HepG2 (cell line): ENCODE measurements around the gene CNOT1. TPM values are rescaled to one million over a fixed set of nuclear protein-coding genes. Genes with fewer than 3 reads are reported as not detected.
"Not testable (repeated sequence)": the region's sequence is repeated elsewhere in the genome, so short reads cannot be mapped to it uniquely, and the experiment has no call there.

Source experiments
- ATAC-seq: fragments of 200-7000 bp; cut with Tn5 transposase; 3 replicates; pipeline ENCODE4 v1.9.1; 2020; ENCODE audit warnings: mild to moderate bottlenecking, moderate library complexity
- BruUV-seq: library from RNA; stranded (reverse); fragments of 400-500 nt; replicated peaks from 2 replicates; lab custom pipeline; 2021; lab: Mats Ljungman, UMichigan
- CTCF ChIA-PET: fragments of 300-600 bp; formaldehyde crosslinking; extraction: SDS; loops from one replicate; lab custom pipeline; 2021; ENCODE audit warnings: low total read pairs, inconsistent platforms, low intra/inter-chr PET ratio; lab: Yijun Ruan, JAX
- POLR2A ChIA-PET: fragments of 350-600 bp; sonication (Branson Sonifier 250); formaldehyde crosslinking; loops from one replicate; lab custom pipeline; 2020; ENCODE audit warnings: antibody characterized with exemption, inconsistent platforms; lab: Yijun Ruan, JAX
- DNase-seq: peaks from one replicate; pipeline ENCODE4 v3.0.0-alpha.2; 2015; ENCODE audit warnings: low spot score
- FAIRE-seq: peaks from 3 replicates; lab custom pipeline; 2011; peaks lifted over from hg19 to GRCh38; lab: Jason Lieb, UNC
- H2AFZ ChIP-seq: one replicate; pipeline ENCODE4 v1.6.1; 2011; ENCODE audit warnings: low read length, inconsistent platforms
- H3K27ac ChIP-seq: fragments of 300-600 bp; 3 replicates; pipeline ENCODE4 v1.8.0; 2011; ENCODE audit warnings: mixed run types, mild to moderate bottlenecking, mixed read lengths, low read length, inconsistent platforms; ENCODE audit not compliant: insufficient read depth; ENCODE audit errors: extremely low read length
- H3K27me3 ChIP-seq, 2 experiments: fragments of 200-600 bp in 1 of 2; 2 replicates in 1 of 2; 3 replicates in 1 of 2; pipeline versions ENCODE4 v1.6.0 to v1.8.0; 2011; ENCODE audit warnings: low read length in 2 of 2, mild to moderate bottlenecking in 2 of 2, moderate library complexity in 2 of 2, inconsistent platforms in 1 of 2; ENCODE audit not compliant: insufficient read depth in 2 of 2, control insufficient read depth in 1 of 2
- H3K36me3 ChIP-seq, 2 experiments: fragments of 200-600 bp in 1 of 2; replicated peaks in 1 of 2; 2 replicates in 1 of 2; 3 replicates in 1 of 2; pipeline versions ENCODE4 v1.5.1 to v1.8.0; 2011; ENCODE audit warnings: low read length in 2 of 2, inconsistent platforms in 1 of 2; ENCODE audit not compliant: insufficient read depth in 2 of 2, control insufficient read depth in 1 of 2
- H3K4me1 ChIP-seq: 2 replicates; pipeline ENCODE4 v1.5.1; 2012; ENCODE audit warnings: low read length, inconsistent platforms; ENCODE audit not compliant: insufficient read depth
- H3K4me2 ChIP-seq: 2 replicates; pipeline ENCODE4 v1.6.0; 2011; ENCODE audit warnings: low read depth, low read length, inconsistent platforms
- H3K4me3 ChIP-seq, 3 experiments: fragments of 200-600 bp in 1 of 3; sonication (generic), shearing (Covaris generic) in 1 of 3; replicated peaks in 1 of 3; 2 replicates each; pipeline ENCODE4 v1.5.1; 2011 to 2016; ENCODE audit warnings: low read length in 3 of 3, inconsistent platforms in 2 of 3, low read depth in 2 of 3, mild to moderate bottlenecking in 2 of 3, control low read depth in 1 of 3, mixed read lengths in 1 of 3; ENCODE audit not compliant: insufficient read depth in 1 of 3
- H3K79me2 ChIP-seq: one replicate; pipeline ENCODE4 v1.6.1; 2011; ENCODE audit warnings: low read length, inconsistent platforms; ENCODE audit not compliant: insufficient read depth
- H3K9ac ChIP-seq: 2 replicates; pipeline ENCODE4 v1.6.0; 2011; ENCODE audit warnings: mild to moderate bottlenecking, low read depth, low read length, inconsistent platforms; ENCODE audit not compliant: insufficient read depth
- H3K9me3 ChIP-seq: 2 replicates; pipeline ENCODE4 v1.5.1; 2012; ENCODE audit warnings: mild to moderate bottlenecking, low read length
- H4K20me1 ChIP-seq: 2 replicates; pipeline ENCODE4 v1.6.0; 2011; ENCODE audit warnings: inconsistent platforms, mild to moderate bottlenecking, low read length, moderate library complexity; ENCODE audit not compliant: insufficient read depth
- HHEX ChIP-seq: IDR thresholded peaks from 2 replicates; pipeline ENCODE4 v1.6.1; 2016; ENCODE audit warnings: control low read depth
- MBD4 ChIP-seq: IDR thresholded peaks from 2 replicates; pipeline ENCODE4 v1.6.1; 2012; ENCODE audit warnings: low read length, inconsistent platforms, borderline replicate concordance
- SMAD9 ChIP-seq: sonication (generic); formaldehyde crosslinking; IDR thresholded peaks from 2 replicates; pipeline ENCODE4 v1.5.1; 2020; ENCODE audit warnings: mild to moderate bottlenecking, missing genetic modification reagents
- ZBTB42 ChIP-seq: sonication (generic); formaldehyde crosslinking; IDR thresholded peaks from 2 replicates; pipeline ENCODE4 v1.5.0; 2020; ENCODE audit warnings: mild to moderate bottlenecking, missing genetic modification reagents
- ZNF558 ChIP-seq: sonication (generic); formaldehyde crosslinking; IDR thresholded peaks from 2 replicates; pipeline ENCODE4 v1.9.0; 2022; ENCODE audit warnings: mild to moderate bottlenecking, missing genetic modification reagents, borderline replicate concordance
- ZNF644 ChIP-seq: IDR thresholded peaks from 2 replicates; pipeline ENCODE4 v1.6.1; 2016; ENCODE audit warnings: low read depth
- WGBS: methylation state at CpG from one replicate; pipeline ENCODE4 v1.1.6; 2017; ENCODE audit warnings: low lambda C conversion rate; 5-methylcytosine and 5-hydroxymethylcytosine counted together
- in situ Hi-C: cut with HindIII; loops from 2 replicates; pipeline ENCODE4 v1.10.0; 2017; ENCODE audit warnings: low pct_unique_long_range_greater_than_20kb; ENCODE audit not compliant: extremely low pct_ligation_motif_present
- intact Hi-C: fragments of 100-400 bp; cut with micrococcal nuclease; formaldehyde crosslinking; loops from one replicate; pipeline ENCODE4 v1.10.0; 2022; ENCODE audit not compliant: unreplicated experiment
- polyA plus RNA-seq, 8 experiments: library from polyadenylated mRNA; depleted of rRNA in 3 of 8; stranded (reverse) in 7 of 8; unstranded in 1 of 8; fragments of >200 nt; fragmentation: Illumina TruSeq in 4 of 8; extraction: Trizol in 4 of 8; gene quantifications; 2 replicates each; pipeline versions ENCODE4 v1.2.1 to v1.2.3, GENCODE V29; 2011 to 2016; ENCODE audit warnings: low read depth in 4 of 8, missing spikeins in 1 of 8, mixed read lengths in 1 of 8; ENCODE audit not compliant: insufficient read depth in 1 of 8
- total RNA-seq, 5 experiments: library from RNA; depleted of rRNA; stranded (reverse); fragments of >200 nt; fragmentation: Illumina TruSeq; extraction: Trizol; gene quantifications; 2 replicates each; pipeline ENCODE4 v1.2.3, GENCODE V29; 2016; ENCODE audit warnings: low read depth in 1 of 5
- TF ChIP-seq, protein P1 (sequence below): sonication (generic); formaldehyde crosslinking; IDR thresholded peaks from 2 replicates; pipeline ENCODE4 v1.8.0; 2022; ENCODE audit warnings: missing genetic modification reagents, mild to moderate bottlenecking, inconsistent platforms, borderline replicate concordance

The CNOT1 gene
- total and polyA plus RNA-seq, 2 of the 13 experiments (the other 11 are each of a cell fraction or from before 2014, with no cell fraction given), result 188 to 232 TPM

DNA sequence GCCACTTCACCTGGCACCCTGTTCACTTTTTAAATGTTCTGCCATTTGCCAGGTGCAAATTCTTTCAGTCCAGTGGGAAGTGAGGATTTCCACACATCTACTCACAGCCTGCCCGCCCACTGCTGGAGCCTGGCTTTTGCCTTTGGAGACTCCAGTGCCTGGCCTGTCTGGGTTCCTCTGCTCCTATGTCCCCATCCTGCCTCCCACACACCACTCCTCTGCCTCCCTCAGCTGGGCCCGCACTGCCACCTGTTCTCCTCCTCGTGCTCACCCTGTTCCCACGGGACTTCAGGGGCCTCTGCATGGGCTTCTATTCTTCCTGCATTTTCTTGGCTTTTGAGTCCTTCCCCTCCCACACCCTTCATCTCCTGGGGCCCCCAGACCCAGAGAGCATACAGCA, 137.6 kb downstream of the CNOT1 start:
- intact Hi-C loops (no loop called here), in situ Hi-C loops (no loop called here)
- WGBS, result 24% methylated on average over 4 of the region's 4 CpGs
- no TSS peak for BruUV-seq
- DNase-seq (no peak), ATAC-seq (no peak), FAIRE-seq (no peak)
- CTCF ChIA-PET, result no interaction called here
- TF ChIP-seq SMAD9 (CRISPR knock-in tag) (no peak), ZNF558 (no peak), HHEX (CRISPR knock-in tag) (no peak), ZBTB42 (CRISPR knock-in tag) (no peak), ZNF644 (CRISPR knock-in tag) (no peak), MBD4 (no peak)
- TF ChIP-seq, protein P1, sequence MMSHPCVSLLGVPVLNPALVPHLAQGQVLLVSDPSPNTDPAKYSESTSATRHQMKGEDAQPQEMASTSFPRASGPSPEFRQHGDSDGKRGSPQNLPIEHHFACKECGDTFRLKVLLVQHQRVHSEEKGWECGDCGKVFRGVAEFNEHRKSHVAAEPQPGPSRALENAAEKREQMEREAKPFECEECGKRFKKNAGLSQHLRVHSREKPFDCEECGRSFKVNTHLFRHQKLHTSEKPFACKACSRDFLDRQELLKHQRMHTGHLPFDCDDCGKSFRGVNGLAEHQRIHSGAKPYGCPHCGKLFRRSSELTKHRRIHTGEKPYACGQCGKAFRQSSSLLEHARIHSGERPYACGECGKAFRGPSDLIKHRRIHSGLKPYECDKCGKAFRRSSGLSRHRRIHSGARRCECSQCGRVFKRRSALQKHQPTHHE, result no peak
- peaks cover 0 to 18% of the 10 kb centered on the region in 2 experiments; a peak in 2 of 5 replicates for H3K27me3 ChIP-seq
- H3K79me2 ChIP-seq, result no peaks in the 10 kb centered on the region
- peaks cover 3% of the 10 kb centered on the region; the same call in 1 of the 2 replicates for H4K20me1 ChIP-seq
- H3K9me3 ChIP-seq, result no peaks in the 10 kb centered on the region
- no peaks in the 10 kb centered on the region for H3K4me1 ChIP-seq
- no peak overlapping the region for H3K4me3 ChIP-seq
- no peaks in the 10 kb centered on the region for H3K36me3 ChIP-seq
- H2AFZ ChIP-seq, result no peak overlapping the region
- POLR2A ChIA-PET, result no interaction called here
- no peak overlapping the region for H3K4me2 ChIP-seq
- H3K9ac ChIP-seq, result no peak overlapping the region
- no peak overlapping the region for H3K27ac ChIP-seq

DNA sequence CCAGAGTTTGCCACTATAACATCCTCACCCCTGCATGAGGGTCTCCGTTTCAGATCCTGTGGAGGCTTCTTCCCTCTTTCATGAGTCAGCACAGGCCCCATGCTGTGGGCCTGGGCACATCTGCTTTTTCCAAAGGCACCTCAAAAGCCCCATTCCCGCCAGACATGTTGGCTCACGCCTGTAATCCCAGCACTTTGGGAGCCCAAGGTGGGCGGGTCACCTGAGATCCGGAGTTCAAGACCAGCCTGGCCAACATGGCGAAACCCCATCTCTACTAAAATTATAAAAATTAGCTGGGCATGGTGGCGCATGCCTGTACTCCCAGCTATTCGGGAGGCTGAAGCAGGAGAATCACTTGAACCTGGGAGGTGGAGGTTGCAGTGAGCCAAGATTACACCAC, 139.1 kb downstream of the CNOT1 start:
- H3K9ac ChIP-seq, H3K4me1 ChIP-seq, BruUV-seq, H2AFZ ChIP-seq, H3K4me3 ChIP-seq, H3K27ac ChIP-seq, in situ Hi-C loops, H3K9me3 ChIP-seq, POLR2A ChIA-PET, H3K36me3 ChIP-seq, H3K4me2 ChIP-seq, ATAC-seq, FAIRE-seq, intact Hi-C loops, H3K79me2 ChIP-seq, H4K20me1 ChIP-seq, DNase-seq: not testable (repeated sequence)
- peaks cover under 1 to 18% of the 10 kb centered on the region in 2 experiments; a peak in 3 of 5 replicates for H3K27me3 ChIP-seq
- WGBS, result 42% methylated on average over 8 of the region's 8 CpGs
- CTCF ChIA-PET, result interaction anchor here (1.1 kb wide), 1 partner anchor 154 kb away, joined by 5 read pairs; no protein-coding TSS in a partner anchor
